Ramos (cell line): Measurements from ENCODE around the gene ATP13A2.
"Not testable (repeated sequence)": the region's sequence is repeated elsewhere in the genome, so short reads cannot be mapped to it uniquely, and the experiment has no call there.

ENCODE experiments used
- in situ Hi-C: fragments of 300-500 bp; cut with MboI; formaldehyde crosslinking; loops from one replicate; pipeline ENCODE4 v1.14.3; 2022; ENCODE audit warnings: low sequenced_read_pairs; ENCODE audit not compliant: unreplicated experiment

The ATP13A2 gene

GRCh38 chr1:16939386-16940180 is 72.1 kb downstream of the ATP13A2 start:
- in situ Hi-C loops, result not testable (repeated sequence)

DNA sequence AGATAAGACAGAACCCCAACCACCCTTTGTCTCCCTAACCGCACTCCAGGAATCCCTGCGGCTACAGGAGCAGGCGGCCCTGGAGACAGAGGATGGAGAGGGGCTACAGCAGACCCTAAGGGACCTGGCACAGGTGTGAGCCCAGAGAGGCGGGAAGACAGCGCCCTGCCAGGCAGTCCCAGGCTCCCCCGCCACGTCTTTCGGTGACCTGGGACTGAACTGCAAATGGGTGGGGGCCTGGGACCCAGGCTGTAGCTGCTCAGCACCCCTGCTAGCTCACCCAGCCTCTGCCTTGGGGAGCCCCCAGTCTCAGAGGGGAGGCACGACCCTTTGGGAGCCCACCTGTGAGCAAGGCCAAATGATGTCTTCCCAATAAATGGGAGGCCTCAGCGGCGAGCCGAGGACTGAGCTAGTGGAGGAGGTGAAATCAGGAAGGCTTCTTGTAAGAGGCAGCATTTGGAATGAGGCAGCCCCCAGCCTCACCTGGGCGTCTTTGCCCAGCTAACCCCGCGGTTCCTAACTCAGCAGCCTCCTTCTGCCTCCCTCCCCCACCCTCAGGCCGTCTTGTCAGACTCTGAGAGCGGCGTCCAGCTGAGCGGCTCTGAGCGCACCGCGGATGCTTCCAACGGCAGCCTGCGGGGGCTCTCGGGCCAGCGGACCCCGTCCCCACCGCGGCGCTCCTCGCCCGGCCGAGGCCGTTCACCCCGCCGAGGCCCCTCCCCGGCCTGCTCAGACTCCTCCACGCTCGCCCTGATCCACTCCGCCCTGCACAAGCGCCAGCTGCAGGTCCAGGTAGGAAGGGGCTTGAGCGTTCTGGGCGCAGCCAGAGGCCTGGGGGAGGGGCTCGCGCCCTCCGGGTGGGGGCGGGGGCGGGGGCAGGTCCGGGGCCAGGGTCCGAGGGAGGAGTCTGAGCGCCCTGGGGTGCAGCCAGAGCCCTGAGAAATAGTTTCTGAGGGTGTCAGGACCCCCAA is 73.1 kb downstream of the ATP13A2 start:
- in situ Hi-C loops, result no loop called here

DNA sequence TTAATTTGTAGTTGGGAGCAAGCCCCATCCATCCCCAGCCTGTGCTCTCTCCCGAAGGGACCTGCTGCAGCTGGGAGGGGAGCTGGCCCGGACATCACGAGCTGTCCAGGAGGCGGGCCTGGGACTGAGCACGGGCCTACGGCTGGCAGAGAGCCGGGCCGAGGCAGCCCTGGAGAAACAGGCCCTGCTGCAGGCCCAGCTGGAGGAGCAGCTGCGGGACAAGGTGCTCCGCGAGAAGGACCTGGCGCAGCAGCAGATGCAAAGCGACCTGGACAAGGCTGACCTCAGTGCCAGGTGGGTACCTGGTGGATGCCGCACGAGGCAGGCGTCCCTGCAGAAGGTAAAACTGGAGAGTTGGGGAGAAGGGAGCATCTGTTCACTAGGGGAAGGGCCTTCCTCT is 75.1 kb downstream of the ATP13A2 start:
- in situ Hi-C loops, result not testable (repeated sequence)
